ENCODE results near the gene ALOX12B. TPM values are rescaled to one million over a fixed set of nuclear protein-coding genes. Genes with fewer than 3 reads are reported as not detected.
"Not testable (repeated sequence)": the region's sequence is repeated elsewhere in the genome, so short reads cannot be mapped to it uniquely, and the experiment has no call there.

ALOX12B gene
- polyA plus RNA-seq, 1 donor, result 1.1 TPM

GRCh38 chr17:8082292-8082691 is 5.2 kb downstream of the ALOX12B start:
- no peak for DNase-seq

- DNase-seq, result no peak
These were observed 5.6 kb downstream of the ALOX12B start for GRCh38 chr17:8081876-8082275.

DNA sequence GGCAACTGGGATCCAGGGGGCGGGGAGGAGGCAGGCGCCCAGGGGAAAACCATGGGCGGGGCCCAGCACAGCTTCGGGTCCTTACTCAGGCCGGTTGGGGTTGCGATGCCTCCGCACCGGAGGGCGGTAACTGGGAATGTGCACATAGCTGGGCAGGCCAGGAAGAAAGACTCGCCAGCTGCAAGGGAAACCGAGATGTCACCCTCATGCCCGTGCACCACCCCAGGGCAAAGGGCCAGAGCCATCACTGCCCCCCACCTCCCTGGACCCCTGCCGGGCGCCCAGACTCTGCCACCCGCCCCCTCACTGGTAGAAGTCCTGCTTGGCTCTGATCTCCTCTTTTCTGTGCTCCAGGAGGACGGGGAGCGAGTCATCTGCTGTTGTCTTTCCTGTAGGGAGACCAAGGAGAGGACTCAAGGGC is 6.7 kb downstream of the ALOX12B start:
- no peak for DNase-seq

GRCh38 chr17:8080208-8080798 is 7.2 kb downstream of the ALOX12B start:
- DNase-seq, result no peak

- peak; percentile 78 for DNase-seq
These were observed 8.0 kb downstream of the ALOX12B start for GRCh38 chr17:8079291-8080207.

DNA sequence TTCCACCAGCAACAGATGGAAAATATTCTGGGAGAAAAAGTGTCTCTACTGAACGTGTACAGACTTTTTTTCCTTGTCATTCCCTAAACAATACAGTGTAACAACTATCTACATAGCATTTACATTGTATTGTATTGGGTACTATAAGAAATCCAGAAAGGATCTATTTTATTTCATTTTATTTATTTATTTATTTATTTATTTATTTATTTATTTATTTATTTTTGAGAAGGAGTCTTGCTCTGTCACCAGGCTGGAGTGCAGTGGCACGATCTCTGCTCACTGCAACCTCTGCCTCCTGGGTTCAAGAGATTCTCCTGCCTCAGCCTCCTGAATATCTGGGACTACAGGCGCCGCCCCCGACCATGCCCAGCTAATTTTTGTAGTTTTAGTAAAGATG is 9.6 kb downstream of the ALOX12B start:
- not testable (repeated sequence) for DNase-seq

- DNase-seq, result no peak
These were observed 10.8 kb downstream of the ALOX12B start for GRCh38 chr17:8076502-8077266.

- DNase-seq, result no peak
These were observed 11.8 kb downstream of the ALOX12B start for GRCh38 chr17:8075574-8076342.

DNA sequence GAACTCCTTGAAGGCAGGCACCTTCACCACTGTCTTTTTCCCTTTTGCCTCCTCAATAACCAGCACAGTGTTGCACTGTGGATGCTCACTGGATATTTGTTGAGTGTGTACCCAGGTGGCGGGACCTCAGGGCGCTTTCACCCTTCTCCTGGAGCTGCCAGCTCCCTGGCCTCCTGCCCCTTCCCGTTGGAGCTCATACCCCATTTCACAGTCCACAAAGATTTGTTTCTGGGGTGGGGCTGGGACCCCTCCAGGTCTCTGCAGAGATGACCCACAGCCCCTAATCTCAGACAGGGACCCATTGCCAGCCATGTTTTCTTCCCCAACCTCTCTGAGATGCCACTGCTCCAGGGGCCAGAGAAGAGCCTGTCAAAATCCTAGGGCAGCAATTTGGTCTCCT is 12.4 kb downstream of the ALOX12B start:
- no peak for DNase-seq

DNA sequence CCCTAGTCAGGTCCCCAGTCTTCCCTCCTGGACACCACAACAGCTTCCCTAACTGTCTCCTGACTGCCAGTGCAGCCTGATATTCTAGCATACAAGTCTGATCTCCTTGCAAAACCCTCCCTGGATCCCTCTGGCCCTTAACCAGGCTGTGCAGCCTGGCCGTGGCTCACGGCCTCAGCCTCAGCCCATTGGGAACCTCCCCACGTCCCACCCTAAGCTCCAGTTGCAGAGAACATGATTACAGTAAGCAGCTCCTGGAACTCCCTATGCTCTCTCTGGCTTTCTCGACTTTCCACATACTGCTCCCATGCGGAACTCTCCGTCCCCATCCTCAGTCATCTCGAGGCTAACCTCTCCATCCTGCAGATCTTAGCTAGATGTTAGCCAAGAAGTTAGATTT is 13.0 kb downstream of the ALOX12B start:
- DNase-seq, result no peak

DNA sequence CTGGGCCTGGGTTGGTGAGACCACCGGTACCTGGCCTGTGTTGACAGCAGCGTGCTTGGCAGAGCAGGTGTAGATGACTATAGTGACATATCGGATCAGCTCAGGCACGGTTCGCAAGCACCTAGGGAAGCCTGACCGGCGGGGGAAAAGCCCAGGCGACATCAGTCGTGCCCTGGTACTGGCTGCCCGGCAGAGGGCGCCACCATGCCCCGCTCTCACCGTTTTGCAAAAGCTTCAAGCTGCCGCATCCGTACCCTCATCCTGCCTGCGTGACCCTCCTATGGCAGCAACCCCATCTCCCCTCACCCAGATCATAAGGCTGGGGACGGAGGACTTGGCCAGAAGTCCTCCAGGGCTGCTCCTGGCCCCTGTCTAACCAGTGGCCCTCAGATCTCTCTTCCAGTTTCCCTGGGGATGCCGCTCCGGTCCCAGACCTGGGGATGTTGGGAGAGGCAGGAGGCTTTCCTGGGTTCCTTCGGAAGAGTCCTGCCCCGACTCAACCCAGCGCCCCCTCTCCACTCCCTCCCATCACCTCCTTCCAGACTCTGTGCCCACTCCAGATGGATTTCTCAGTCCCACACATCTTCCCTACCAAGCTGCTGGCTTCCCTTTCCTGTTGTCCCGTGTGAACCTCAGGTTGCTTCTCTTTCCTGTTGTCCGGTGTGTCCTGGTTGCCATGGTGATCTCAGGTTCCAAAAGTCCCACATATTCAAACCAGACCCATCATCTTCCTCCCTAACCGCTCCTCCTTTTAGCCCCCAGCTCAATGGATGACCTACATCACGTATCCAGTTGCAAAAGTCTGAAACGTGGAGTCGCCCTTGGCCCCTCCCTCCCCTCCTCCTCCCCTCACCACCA is 13.7 kb downstream of the ALOX12B start:
- no peak for DNase-seq

- DNase-seq, result no peak
These were observed 14.6 kb downstream of the ALOX12B start for GRCh38 chr17:8072729-8073461.

DNA sequence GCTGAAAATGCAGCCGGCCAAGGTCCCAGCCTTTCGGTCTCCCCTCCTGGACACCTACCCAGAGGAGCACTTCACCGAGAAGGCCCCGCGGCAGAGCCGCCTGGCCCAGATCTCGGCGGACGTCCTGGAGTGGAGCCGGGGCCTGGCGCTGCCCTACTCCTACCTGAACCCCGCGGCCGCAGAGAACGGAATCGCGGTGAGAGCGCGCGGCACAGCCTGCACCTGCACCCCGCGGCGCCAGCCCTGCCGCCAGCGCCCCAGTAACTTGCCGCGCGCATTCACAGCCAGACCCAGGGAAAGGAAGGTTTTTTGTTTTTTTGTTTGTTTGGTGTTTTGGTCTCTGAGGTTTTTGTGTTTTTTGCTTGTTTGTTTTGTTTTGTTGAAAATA is 15.2 kb downstream of the ALOX12B start:
- no peak for DNase-seq

DNA sequence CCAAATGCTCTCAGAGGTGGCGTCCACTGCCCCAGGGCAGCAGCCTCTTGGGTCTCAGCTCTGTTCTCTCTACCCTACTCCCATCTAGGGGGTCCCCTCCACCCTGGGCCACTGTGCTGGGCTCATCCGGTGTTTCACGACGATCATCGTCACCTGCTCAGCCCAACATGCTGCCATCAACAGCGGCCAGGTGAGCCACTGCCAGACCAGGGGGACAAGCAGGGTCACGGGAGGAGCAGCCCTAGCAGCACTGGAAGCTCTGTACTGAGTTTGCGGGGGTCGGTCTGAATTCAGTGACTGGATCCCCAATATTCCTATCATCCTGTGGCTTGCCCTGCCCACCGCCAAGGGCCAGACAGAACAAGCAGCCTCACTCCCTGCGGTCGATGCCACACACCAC is 16.0 kb downstream of the ALOX12B start:
- DNase-seq, result no peak

- DNase-seq, result no peak
These were observed 18.0 kb downstream of the ALOX12B start for GRCh38 chr17:8069587-8069860.

DNA sequence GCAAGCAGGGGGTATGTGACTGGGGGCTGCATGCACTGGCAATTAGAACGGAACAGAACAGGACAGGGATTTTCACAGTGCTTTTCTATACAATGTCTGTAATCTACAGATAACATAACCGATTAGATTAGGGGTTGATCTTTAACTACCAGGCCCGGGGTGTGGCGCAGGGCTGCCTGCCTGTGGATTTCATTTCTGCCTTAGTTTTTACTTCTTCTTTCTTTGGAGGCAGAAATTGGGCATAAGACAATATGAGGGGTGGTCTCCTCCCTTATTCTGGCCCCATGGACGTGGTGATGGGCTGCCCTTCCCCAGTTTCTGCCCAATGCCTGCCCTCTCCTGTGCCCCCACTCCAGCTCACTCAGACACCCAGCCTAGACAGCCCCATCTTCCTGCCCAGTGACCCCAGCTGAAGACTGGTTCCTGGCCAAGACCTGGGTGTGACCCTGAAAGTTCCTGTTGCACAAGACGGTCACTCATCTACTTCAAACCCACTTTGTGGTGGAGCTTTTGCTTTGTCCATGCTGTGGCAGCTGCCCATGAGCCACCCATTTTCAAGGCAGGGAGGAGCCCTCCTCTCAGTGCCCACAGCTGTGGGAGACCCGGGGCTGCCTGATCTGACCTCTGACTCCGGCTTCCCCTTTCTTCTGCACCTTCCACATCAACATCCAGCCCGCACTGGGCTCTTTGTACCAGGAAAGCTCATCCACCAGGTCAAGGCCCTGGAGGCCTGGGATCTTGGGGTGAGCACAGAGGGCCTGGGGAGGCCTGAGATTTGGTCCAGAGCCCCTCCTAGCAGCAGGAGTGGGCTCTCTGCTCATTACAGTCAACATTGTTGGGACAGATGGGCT is 18.6 kb downstream of the ALOX12B start:
- no peak for DNase-seq

DNA sequence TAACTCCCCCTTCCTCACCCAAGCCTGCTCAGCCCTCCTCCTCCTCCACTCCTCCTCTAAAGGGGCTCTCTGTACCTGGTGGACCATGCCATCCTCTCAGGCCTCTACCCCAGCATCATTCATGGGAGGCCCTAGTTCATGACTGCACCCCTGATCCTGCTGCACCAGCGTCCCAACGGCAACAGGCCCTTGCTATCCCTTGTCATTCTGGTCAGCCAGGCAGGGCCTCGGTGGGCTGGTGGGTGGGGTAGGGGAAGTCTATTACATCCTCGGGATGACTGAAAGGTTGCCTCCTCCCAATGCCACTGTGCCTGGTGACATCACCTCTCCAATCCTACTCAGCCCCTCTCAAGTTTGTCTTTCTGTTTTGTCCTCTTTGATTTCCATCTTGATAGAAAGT is 19.7 kb downstream of the ALOX12B start:
- DNase-seq, result no peak

GRCh38 chr17:8066841-8067775 is 20.4 kb downstream of the ALOX12B start:
- no peak for DNase-seq

Measured in left kidney (tissue), 2 donors.